Stimulated activated CD4-positive, alpha-beta T cell treated with anti-CD3 and anti-CD28 coated beads, Interleukin-12 subunit alpha, Interleukin-12 subunit beta, amount 100 ng/mL, for 24 hours (primary cell): ENCODE data around the gene CTBP2.
"Not testable (repeated sequence)": the region's sequence is repeated elsewhere in the genome, so short reads cannot be mapped to it uniquely, and the experiment has no call there.

ENCODE experiments used
- DNase-seq, 2 experiments: peaks; one replicate each; pipeline ENCODE4 v3.0.0-alpha.2; 2020; ENCODE audit warnings: low read depth in 2 of 2

Gene CTBP2

DNA sequence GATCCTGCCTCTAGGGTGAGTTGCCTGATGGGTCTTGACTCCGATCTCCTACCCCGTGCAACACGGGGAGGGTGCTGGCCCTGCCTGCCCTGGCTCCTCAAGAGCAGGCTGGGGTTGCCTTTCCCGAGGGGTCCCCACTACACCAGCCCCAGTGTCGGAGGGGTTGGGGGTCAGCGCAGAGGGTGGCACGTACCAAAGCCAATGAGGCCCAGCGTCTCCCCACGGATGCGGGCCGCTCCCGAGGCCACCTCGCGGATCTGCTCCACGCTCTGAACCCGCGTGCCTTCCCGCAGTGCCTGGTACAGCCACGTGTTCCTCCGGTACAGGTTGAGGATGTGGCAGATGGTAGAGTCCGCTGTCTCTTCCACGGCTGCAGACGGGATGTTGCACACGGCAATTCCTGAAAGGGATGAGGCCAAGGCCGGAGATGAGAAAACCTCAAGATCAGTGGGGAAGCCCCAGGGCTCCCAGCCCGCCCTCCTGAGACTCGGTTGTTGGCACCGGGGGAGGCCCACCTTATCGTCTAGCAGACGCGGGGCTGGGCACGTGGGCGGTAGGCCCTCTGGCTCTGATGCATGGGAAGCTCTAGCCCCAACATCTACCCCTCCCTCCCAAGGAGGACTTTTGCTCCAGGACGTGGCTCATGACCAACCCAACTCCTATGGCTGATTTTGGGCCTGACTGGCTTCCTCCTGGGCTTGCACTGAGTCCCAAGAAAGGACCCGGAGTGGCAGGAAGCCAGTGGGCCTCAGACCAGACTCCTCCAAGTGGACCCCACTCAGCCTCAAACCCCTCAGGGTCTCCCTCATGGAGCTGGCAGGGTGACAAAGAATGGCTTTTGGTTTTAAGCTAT is 162.4 kb downstream of the CTBP2 start:
- no peak for DNase-seq

- DNase-seq: no peak
Measured at GRCh38 chr10:124997306-124997705, 163.1 kb downstream of the CTBP2 start.

DNA sequence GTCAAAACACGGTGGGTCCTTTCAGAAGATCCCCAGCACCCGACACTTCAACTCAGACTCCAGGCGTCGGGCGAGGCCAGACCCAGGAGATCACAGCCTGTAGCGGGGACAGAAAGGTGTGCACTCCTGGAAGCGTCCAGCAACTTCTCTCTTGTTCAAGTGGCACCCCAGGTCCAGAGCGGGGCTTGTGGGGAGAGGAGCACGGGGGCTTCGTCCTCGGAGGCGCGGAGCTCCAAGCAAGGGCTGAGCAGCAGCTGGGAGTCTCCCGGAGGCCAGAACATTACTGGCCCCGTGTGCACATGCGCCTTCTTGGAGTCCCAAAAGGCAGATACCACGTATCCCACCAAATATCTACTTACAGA is 163.5 kb downstream of the CTBP2 start:
- no peak for DNase-seq

DNA sequence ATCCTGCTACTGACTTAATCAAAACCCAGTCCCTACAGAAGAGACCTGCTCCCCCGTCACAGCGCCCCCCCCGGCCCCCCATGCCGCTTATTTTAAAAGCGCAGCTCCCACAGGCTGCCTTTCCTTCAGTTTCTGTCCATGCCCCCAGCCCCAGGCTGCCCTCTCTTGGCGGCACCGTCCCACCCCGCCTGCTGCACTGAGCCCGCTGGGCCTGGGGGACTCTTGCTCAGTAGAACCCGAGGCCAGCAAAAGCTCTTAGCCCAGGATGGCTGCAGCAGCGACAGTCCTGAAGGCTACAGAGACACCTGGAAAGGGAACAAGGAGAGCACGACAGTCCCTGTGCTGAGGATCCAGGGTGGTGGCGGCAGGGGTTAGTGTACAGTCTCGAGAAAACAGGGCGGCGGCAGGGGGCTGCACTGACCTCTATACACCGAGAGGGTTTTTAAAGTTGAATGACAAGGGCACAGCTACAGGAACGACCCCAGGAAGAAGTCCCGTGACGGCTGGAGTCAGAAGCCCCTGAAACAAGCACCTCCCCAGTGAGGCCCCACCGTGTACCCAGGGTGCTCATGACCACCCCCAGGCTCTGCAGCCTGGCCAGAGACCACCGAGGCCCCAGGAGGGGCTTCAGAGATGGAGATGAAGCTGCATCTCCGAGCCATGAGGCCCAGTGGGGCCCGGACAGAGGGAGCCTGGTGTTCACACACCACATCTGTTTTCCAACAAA is 164.1 kb downstream of the CTBP2 start:
- DNase-seq: no peak

GRCh38 chr10:124995605-124996004 is 164.8 kb downstream of the CTBP2 start:
- DNase-seq: no peak

DNA sequence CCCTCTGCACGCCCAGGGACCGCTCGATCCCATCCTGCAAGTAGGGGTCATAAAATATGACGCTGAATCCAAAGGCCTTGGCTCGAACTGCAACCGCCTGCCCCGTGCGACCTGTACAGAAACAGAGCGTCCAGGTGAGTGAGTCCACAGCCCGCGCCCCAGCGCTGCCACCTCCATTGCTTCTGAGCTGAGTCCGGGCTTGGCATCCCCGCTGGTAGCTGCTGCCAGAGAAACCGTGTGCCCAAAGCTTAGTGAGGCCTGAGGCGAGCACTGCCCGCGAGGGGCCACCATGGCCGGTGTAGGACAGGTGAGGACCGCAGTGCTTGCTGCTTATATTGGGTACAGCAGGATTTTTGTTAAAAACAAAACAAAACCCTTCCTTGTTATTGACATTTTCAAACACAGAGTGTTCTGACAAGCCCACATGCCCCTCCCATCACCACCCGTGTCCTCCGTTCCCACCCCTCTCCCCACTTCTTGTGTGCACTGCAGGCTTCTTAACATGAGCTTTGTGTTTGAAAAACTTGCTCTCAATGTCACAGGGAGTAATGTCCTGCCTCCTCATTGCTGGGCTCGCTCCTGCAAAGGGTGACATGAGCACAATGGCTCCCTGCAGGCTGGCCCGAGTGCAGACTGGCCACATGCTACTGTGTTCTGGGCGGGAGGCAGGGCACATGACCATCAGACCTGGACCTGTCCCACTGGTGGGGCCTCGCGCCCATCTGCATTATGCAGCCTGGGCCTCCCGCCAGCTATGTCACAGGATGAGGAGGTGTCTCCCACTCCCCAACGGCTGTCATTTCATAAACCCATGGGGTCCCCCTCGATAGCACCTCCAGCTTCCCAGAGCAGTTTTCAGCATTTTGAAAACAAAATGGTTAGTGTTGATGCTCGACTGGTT is 165.5 kb downstream of the CTBP2 start:
- no peak for DNase-seq

DNA sequence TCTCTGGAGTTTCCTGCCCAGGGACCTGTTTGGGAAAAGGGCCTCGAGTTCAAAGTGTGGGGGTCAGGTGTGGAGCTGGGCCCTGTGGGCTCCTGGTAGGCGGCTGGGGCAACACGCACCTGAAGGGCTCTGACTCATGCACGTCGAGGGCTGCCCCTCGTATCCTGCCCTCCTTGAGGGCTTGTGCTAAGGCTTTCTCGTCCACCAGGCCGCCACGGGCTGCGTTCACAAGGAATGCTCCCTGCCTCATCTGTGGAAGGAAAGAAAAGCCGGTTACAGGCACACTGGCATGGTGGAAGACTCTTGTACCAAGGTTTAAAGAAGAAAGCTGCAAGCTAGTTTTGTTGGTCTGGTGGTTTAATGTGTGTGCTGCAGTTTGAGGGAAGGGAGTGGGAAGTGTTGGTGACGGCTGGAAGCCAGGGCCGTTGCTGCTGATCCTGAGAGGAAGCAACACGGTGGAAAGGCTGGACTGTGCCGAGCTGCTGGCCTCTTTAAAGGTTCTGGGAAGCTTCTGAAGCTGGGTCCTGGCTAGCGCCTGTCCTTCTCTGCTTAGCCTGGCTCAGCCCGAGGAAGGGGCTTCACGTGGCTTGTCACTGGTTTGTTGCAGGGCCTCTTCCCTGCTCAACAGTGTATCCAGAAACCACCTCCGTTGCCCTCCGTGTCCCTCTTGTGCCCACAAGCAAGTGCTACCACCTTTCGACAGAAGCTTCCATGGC is 166.5 kb downstream of the CTBP2 start:
- DNase-seq: no peak

GRCh38 chr10:124993345-124993708 is 167.0 kb downstream of the CTBP2 start:
- DNase-seq: no peak

DNA sequence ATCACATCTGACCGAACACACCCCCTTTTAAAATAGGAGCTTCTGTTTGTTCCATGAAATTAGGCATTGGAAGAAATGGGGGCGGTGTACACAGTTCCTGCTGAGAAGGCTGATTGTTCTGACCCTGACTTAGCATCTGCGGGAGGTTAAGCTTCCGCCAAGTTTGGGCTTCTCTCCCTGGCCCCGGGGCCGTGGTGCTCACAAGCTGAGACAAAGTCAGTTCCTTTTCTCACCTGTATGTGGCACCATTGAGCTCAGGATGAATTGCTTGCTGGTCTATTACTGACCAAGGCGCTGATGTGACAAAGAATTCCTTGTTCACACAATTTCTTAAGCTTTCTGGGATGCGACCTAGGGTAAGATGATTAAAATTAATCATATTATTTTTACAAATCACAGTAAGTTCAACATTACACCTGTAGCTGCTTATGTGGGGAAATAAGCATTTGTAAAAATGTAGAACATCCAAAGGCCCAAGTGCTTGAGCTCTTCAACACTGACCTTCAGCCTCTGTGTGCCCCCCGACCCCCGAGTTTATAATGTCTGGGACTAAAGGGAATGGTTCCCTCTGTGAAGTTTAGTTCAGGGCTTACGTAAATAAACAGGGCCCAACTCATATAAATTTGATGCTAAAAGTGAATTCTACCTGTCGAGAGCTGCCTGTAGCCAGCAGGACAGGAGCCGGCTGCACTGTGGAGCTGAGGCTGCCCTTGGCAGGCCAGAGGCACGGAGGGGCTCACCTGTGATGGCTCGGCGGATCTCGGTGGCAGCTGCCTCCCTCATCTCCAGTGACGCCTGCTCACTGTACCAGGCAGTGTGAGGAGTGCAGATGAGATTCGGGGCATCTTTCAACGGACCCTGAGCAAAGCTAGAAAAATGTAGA is 167.7 kb downstream of the CTBP2 start:
- peak in 1 of 2 experiments; percentile 13 for DNase-seq

GRCh38 chr10:124991835-124992234 is 168.5 kb downstream of the CTBP2 start:
- DNase-seq: no peak

- DNase-seq: no peak
Measured at GRCh38 chr10:124990671-124991625, 169.4 kb downstream of the CTBP2 start.

DNA sequence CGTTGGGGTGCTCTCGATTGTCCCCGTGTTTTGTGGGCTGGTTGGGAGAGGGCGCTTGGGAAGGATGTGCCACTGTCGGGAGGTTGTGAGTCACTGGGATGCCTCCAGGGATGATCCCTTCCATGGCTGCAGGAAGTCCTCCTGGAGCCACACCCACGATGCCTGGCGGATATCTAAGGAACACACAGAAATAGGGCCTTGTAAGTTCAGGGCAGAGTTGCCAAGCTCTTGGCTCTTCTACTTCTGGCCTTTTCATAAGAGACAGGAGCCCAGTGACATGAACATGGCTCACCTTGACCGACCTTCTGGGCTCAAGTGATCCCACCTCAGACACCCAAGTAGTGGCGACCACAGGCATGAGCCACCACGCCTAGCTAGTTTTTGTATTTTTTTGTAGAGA is 170.8 kb downstream of the CTBP2 start:
- no peak for DNase-seq

GRCh38 chr10:124988753-124989152 is 171.6 kb downstream of the CTBP2 start:
- not testable (repeated sequence) for DNase-seq

- DNase-seq: no peak
Measured at GRCh38 chr10:124987788-124988187, 172.6 kb downstream of the CTBP2 start.

DNA sequence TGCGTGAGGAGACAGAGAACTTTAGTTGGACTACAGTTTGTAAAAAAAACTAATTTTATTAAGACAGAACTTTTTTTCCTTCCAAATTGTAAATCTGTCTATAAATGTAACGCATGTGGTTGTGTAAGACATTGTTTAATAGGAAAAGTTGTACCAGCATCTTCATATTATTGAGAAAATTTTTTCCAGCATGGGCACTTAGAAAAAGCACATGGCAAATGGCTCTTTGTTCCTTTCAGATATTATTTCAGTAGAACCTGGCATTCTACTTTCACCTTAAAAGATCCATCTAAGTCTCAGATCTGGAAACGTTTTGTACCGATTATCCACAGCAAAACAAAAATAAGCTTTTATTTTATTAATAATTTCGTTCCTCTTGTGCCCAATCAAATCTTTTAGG is 175.2 kb downstream of the CTBP2 start:
- no peak for DNase-seq

DNA sequence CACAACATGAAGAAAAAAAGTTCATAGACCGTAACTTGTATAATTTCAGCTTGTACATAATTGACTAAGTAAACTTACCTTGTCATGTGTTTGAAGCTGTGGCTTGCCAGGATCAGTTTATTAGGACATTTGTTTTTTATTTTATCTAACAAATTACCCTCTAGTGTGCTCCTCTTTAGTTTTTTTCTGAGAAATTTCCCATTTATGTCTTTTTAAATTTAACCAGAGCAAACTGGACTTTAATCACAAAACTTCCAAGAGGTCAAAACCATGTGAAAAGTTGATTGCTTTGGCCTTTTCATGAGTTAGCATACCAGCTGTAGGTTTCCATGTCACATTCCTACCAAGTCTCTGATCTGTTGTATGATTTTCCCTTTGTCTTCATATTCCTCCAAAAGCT is 176.0 kb downstream of the CTBP2 start:
- no peak for DNase-seq

DNA sequence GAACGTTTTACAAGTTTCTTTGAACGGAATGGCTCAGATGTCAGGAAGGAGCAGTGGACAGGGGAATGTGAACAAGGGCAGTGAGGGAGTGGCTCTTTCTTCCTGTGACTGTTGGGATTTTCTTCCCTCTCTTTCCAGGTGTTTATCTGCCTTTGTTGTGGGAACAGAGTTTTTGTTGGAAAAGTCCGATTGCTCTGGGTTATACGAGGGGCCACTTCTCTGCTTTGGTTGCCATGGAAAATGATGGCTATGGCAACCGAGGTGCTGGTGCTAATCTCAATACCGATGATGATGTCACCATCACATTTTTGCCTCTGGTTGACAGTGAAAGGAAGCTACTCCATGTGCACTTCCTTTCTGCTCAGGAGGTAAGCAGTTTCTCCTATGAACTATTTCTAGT is 177.0 kb downstream of the CTBP2 start:
- DNase-seq: no peak

DNA sequence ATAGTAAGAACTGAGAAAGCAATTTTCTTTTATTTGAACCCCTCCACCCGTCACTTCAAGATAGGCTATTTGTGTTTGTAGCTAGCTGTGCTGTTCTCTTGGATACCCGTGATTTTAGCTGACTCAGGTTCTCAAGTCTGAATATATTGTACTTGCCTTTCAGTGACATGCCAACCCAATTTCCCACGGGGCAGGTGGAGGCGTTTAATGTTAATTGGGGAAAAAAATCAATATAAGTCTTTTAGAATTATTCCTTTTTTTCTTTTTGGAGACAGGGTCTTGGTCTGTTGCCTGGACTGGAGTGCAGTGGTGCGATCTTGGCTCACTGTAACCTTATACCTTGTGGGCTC is 182.0 kb downstream of the CTBP2 start:
- no peak for DNase-seq

- no peak for DNase-seq
Measured at GRCh38 chr10:124977648-124978375, 182.6 kb downstream of the CTBP2 start.
